ENCODE data around the gene GTF2H1. TPM values are rescaled to one million over a fixed set of nuclear protein-coding genes. Genes with fewer than 3 reads are reported as not detected.

The GTF2H1 gene
- total and polyA plus RNA-seq, 2 donors (not counting 1 experiment from before 2014, with no cell fraction given): 43.7 to 71.9 TPM

- peaks cover 9 to 87% of the 10 kb centered on the region in 2 experiments for H3K36me3 ChIP-seq (replicated peaks in 1 of 2; ENCODE audit: control extremely low read depth in 1 of 2, control insufficient read depth in 1 of 2, extremely low read depth in 1 of 2, insufficient read depth in 2 of 2, low read length in 1 of 2)
- CTCF ChIA-PET: interaction anchor here (1.8 kb wide), 1 partner anchor 51 kb away, joined by 6 read pairs; no protein-coding TSS in a partner anchor
- DNase-seq: no peak
These were observed 27.5 kb upstream of the GTF2H1 start for GRCh38 chr11:18294862-18295261.

GRCh38 chr11:18295316-18295715 lies 27.1 kb upstream of the GTF2H1 start:
- Histone ChIP-seq H2AFZ (ENCODE audit: insufficient read depth, low read depth, low read length, poor library complexity, severe bottlenecking) (no peak overlapping the region), H3K36me3 (replicated peaks in 1 of 2; ENCODE audit: control extremely low read depth in 1 of 2, control insufficient read depth in 1 of 2, extremely low read depth in 1 of 2, insufficient read depth in 2 of 2, low read length in 1 of 2) (peaks cover 9 to 86% of the 10 kb centered on the region in 2 experiments), H3K4me2 (replicated peaks; ENCODE audit: low read depth, low read length, poor library complexity, severe bottlenecking) (no peak overlapping the region), H4K20me1 (ENCODE audit: control insufficient read depth, insufficient read depth, low read length, poor library complexity, severe bottlenecking) (no peaks in the 10 kb centered on the region), H3K9ac (ENCODE audit: low read length) (no peak overlapping the region), H3K27me3 (replicated peaks in 1 of 4; ENCODE audit: control extremely low read depth in 1 of 4, control insufficient read depth in 3 of 4, insufficient read depth in 4 of 4, low read length in 3 of 4) (no peaks in the 10 kb centered on the region), H3K27ac (ENCODE audit: low read length in 2 of 2) (no peak overlapping the region), H3K79me2 (ENCODE audit: control insufficient read depth, insufficient read depth, low read length) (no peaks in the 10 kb centered on the region), H3K9me3 (ENCODE audit: control extremely low read depth in 1 of 3, control insufficient read depth in 2 of 3, insufficient read depth in 1 of 3, low read length in 2 of 3) (no peaks in the 10 kb centered on the region), H3K4me3 (ENCODE audit: control extremely low read depth in 1 of 5, extremely low read depth in 1 of 5, insufficient read depth in 1 of 5, low read depth in 2 of 5, low read length in 4 of 5) (no peak overlapping the region), H3K4me1 (ENCODE audit: control insufficient read depth in 2 of 2, insufficient read depth in 2 of 2, low read length in 2 of 2) (no peaks in the 10 kb centered on the region)
- no peaks in the 10 kb centered on the region for H3K9me3 Mint-ChIP-seq (ENCODE audit: insufficient read depth)
- ATAC-seq (ENCODE audit: low read depth) (no peak), DNase-seq (no peak)
- ChIA-PET CTCF (interaction anchor here (0.9 to 1.8 kb wide), 2 partner anchors 13 to 51 kb away, joined by 4 to 6 read pairs; no protein-coding TSS in a partner anchor), POLR2A (no interaction called here)
- WGBS (ENCODE audit: insufficient coverage): no CpG with 5 or more reads among the region's 2 CpGs
- H3K27ac Mint-ChIP-seq: no peak overlapping the region
- intact Hi-C loops (cut with micrococcal nuclease): no loop called here
- H3K27me3 Mint-ChIP-seq: no peaks in the 10 kb centered on the region
- no peak for TF ChIP-seq EZH2 (IDR thresholded peaks at IDR 0.05; ENCODE audit: borderline replicate concordance, insufficient read depth, low read depth, low read length, poor library complexity, severe bottlenecking)
- TF ChIP-seq, protein P1, sequence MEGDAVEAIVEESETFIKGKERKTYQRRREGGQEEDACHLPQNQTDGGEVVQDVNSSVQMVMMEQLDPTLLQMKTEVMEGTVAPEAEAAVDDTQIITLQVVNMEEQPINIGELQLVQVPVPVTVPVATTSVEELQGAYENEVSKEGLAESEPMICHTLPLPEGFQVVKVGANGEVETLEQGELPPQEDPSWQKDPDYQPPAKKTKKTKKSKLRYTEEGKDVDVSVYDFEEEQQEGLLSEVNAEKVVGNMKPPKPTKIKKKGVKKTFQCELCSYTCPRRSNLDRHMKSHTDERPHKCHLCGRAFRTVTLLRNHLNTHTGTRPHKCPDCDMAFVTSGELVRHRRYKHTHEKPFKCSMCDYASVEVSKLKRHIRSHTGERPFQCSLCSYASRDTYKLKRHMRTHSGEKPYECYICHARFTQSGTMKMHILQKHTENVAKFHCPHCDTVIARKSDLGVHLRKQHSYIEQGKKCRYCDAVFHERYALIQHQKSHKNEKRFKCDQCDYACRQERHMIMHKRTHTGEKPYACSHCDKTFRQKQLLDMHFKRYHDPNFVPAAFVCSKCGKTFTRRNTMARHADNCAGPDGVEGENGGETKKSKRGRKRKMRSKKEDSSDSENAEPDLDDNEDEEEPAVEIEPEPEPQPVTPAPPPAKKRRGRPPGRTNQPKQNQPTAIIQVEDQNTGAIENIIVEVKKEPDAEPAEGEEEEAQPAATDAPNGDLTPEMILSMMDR (IDR thresholded peaks at IDR 0.05): no peak
- H3K4me3 Mint-ChIP-seq: no peak overlapping the region
- no peaks in the 10 kb centered on the region for H3K4me1 Mint-ChIP-seq

More at GRCh38 chr11:18294862-18295261, 27.5 kb upstream of the GTF2H1 start:
- intact Hi-C loops (cut with micrococcal nuclease): no loop called here
- Histone ChIP-seq H4K20me1 (ENCODE audit: control insufficient read depth, insufficient read depth, low read length, poor library complexity, severe bottlenecking) (no peaks in the 10 kb centered on the region), H3K9ac (ENCODE audit: low read length) (no peak overlapping the region), H3K27ac (ENCODE audit: low read length in 2 of 2) (no peak overlapping the region), H3K27me3 (replicated peaks in 1 of 4; ENCODE audit: control extremely low read depth in 1 of 4, control insufficient read depth in 3 of 4, insufficient read depth in 4 of 4, low read length in 3 of 4) (no peaks in the 10 kb centered on the region), H3K4me1 (ENCODE audit: control insufficient read depth in 2 of 2, insufficient read depth in 2 of 2, low read length in 2 of 2) (no peaks in the 10 kb centered on the region), H3K4me2 (replicated peaks; ENCODE audit: low read depth, low read length, poor library complexity, severe bottlenecking) (no peak overlapping the region), H3K79me2 (ENCODE audit: control insufficient read depth, insufficient read depth, low read length) (no peaks in the 10 kb centered on the region), H3K4me3 (ENCODE audit: control extremely low read depth in 1 of 5, extremely low read depth in 1 of 5, insufficient read depth in 1 of 5, low read depth in 2 of 5, low read length in 4 of 5) (no peak overlapping the region), H3K9me3 (ENCODE audit: control extremely low read depth in 1 of 3, control insufficient read depth in 2 of 3, insufficient read depth in 1 of 3, low read length in 2 of 3) (no peaks in the 10 kb centered on the region), H2AFZ (ENCODE audit: insufficient read depth, low read depth, low read length, poor library complexity, severe bottlenecking) (no peak overlapping the region)
- ATAC-seq (ENCODE audit: low read depth): no peak
- POLR2A ChIA-PET: interaction anchor here (0.6 kb wide), 1 partner anchor 293 kb away, joined by 3 read pairs; no protein-coding TSS in a partner anchor
- TF ChIP-seq EZH2 (IDR thresholded peaks at IDR 0.05; ENCODE audit: borderline replicate concordance, insufficient read depth, low read depth, low read length, poor library complexity, severe bottlenecking): no peak
- TF ChIP-seq, protein P1 (IDR thresholded peaks at IDR 0.05): no peak
- WGBS (ENCODE audit: insufficient coverage): 95% methylated on average over 3 of the region's 5 CpGs
- Mint-ChIP-seq H3K27me3 (no peaks in the 10 kb centered on the region), H3K4me3 (no peak overlapping the region), H3K9me3 (ENCODE audit: insufficient read depth) (no peaks in the 10 kb centered on the region), H3K4me1 (no peaks in the 10 kb centered on the region), H3K27ac (no peak overlapping the region)
